KMS-11 (cell line): ENCODE results near the gene OBSL1.
A peak's percentile ranks its signal among the peaks of the same experiment; 100 is the strongest.

Source experiments
- H2AFZ ChIP-seq: fragments of 200-600 bp; sonication (generic); 2 replicates; pipeline ENCODE4 v1.6.1; 2016; ENCODE audit warnings: antibody characterized with exemption, mixed run types, low read depth
- H3K27ac ChIP-seq: fragments of 200-600 bp; sonication (generic); 2 replicates; pipeline ENCODE4 v1.6.1; 2016; ENCODE audit warnings: mild to moderate bottlenecking, mixed run types
- H3K27me3 ChIP-seq: fragments of 200-600 bp; sonication (generic); 2 replicates; pipeline ENCODE4 v1.6.1; 2017; ENCODE audit warnings: mild to moderate bottlenecking, low read depth, mixed run types, moderate library complexity; ENCODE audit not compliant: insufficient read depth
- H3K36me3 ChIP-seq: fragments of 200-600 bp; sonication (generic); 2 replicates; pipeline ENCODE4 v1.6.1; 2017; ENCODE audit warnings: mild to moderate bottlenecking, mixed run types; ENCODE audit not compliant: insufficient read depth
- H3K4me1 ChIP-seq: fragments of 200-600 bp; sonication (generic); 2 replicates; pipeline ENCODE4 v1.6.1; 2016; ENCODE audit warnings: mild to moderate bottlenecking, low read depth, mixed run types; ENCODE audit not compliant: poor library complexity, severe bottlenecking
- H3K4me2 ChIP-seq: fragments of 200-600 bp; sonication (generic); 2 replicates; pipeline ENCODE4 v1.7.0; 2016; ENCODE audit warnings: mild to moderate bottlenecking, mixed run types
- H3K4me3 ChIP-seq: fragments of 200-600 bp; sonication (generic); IDR thresholded peaks from 2 replicates; pipeline ENCODE4 v1.6.1; 2017; ENCODE audit warnings: low read depth, low read length, mixed read lengths; ENCODE audit not compliant: insufficient read depth
- H3K79me2 ChIP-seq: fragments of 200-600 bp; sonication (generic); 2 replicates; pipeline ENCODE4 v1.6.1; 2016; ENCODE audit warnings: low read depth, mixed run types; ENCODE audit not compliant: insufficient read depth
- H3K9ac ChIP-seq: fragments of 200-600 bp; sonication (generic); 2 replicates; pipeline ENCODE4 v1.6.1; 2016; ENCODE audit warnings: mild to moderate bottlenecking, mixed run types
- H4K20me1 ChIP-seq: fragments of 200-600 bp; sonication (generic); 2 replicates; pipeline ENCODE4 v1.6.1; 2016; ENCODE audit warnings: mild to moderate bottlenecking, mixed run types; ENCODE audit not compliant: insufficient read depth
- CTCF ChIP-seq: fragments of 200-600 bp; sonication (generic); conservative IDR thresholded peaks from 2 replicates; pipeline ENCODE4 v1.6.1; 2017; ENCODE audit warnings: low read depth, mild to moderate bottlenecking, antibody characterized with exemption, low read length, moderate library complexity, mixed read lengths

OBSL1 gene

GRCh38 chr2:219547621-219548020 is 23.7 kb downstream of the OBSL1 start:
- no peak overlapping the region for H3K4me3 ChIP-seq
- no peaks in the 10 kb centered on the region for H3K4me1 ChIP-seq
- H3K4me2 ChIP-seq, result no peak overlapping the region
- no peaks in the 10 kb centered on the region for H3K79me2 ChIP-seq
- H3K9ac ChIP-seq, result no peak overlapping the region
- H3K27me3 ChIP-seq, result peaks cover 69% of the 10 kb centered on the region
- no peak overlapping the region for H3K27ac ChIP-seq
- no peak for TF ChIP-seq CTCF
- no peaks in the 10 kb centered on the region for H4K20me1 ChIP-seq
- H3K36me3 ChIP-seq, result no peaks in the 10 kb centered on the region
- no peak overlapping the region for H2AFZ ChIP-seq

GRCh38 chr2:219545943-219546352 is 25.4 kb downstream of the OBSL1 start:
- Histone ChIP-seq H3K4me2 (no peak overlapping the region), H3K79me2 (no peaks in the 10 kb centered on the region), H3K4me1 (peaks cover 4% of the 10 kb centered on the region), H3K27ac (no peak overlapping the region), H3K4me3 (no peak overlapping the region), H2AFZ (no peak overlapping the region), H3K9ac (no peak overlapping the region), H3K36me3 (no peaks in the 10 kb centered on the region), H4K20me1 (no peaks in the 10 kb centered on the region), H3K27me3 (peaks cover 60% of the 10 kb centered on the region)
- TF ChIP-seq CTCF, result no peak

DNA sequence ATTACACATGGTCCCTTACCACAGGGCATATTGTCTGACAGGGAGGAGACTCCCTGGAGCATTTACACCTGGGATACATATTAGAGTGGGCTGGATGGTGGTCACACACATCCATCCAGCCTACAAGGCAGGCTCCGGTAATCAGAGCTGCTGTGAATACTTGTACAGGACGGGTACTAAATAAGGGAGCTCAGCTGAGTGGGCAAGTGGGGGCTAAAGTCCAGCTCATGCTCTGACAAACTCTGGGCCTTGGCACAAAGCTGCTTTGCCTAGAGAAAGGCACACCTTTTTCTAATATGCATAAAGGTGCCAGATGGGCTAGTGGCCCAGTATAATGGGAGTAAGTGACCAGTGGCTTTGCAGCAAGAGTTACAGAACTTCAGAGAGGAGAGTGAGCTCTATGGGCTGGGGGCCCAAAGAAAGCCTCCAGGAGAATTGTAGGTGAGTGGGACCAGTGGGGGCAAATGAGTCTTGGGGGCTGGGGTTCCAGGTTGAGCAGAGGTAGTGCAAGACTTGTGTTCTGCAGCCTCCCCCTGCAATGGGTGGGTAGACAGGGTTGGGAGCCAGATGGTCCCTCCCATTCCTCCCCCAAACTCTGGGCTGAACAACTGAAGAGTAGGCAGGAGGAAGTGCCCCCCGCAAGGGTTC is 25.9 kb downstream of the OBSL1 start:
- H3K4me2 ChIP-seq, result no peak overlapping the region
- no peak overlapping the region for H2AFZ ChIP-seq
- TF ChIP-seq CTCF, result no peak
- H3K27ac ChIP-seq, result no peak overlapping the region
- H3K27me3 ChIP-seq, result peaks cover 56% of the 10 kb centered on the region
- H3K4me1 ChIP-seq, result peaks cover 4% of the 10 kb centered on the region
- H3K9ac ChIP-seq, result no peak overlapping the region
- no peak overlapping the region for H3K4me3 ChIP-seq
- H3K36me3 ChIP-seq, result no peaks in the 10 kb centered on the region
- H3K79me2 ChIP-seq, result no peaks in the 10 kb centered on the region
- no peaks in the 10 kb centered on the region for H4K20me1 ChIP-seq

DNA sequence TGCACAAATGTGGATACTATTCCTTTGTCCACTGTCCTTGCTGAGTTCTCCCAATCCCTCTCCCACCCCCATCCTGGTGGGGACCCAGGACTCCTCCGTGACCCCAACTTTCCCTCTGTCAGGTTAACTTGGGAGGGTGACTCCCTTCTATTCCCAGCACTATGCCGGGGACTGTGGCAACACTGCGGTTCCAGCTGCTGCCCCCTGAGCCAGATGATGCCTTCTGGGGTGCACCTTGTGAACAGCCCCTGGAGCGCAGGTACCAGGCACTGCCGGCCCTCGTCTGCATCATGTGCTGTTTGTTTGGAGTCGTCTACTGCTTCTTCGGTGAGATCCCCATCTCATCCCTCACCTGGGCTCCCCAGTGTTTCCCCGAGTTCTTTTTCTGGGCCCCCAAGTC is 26.8 kb downstream of the OBSL1 start:
- H3K79me2 ChIP-seq, result no peaks in the 10 kb centered on the region
- H3K27ac ChIP-seq, result no peak overlapping the region
- no peak overlapping the region for H2AFZ ChIP-seq
- no peak for TF ChIP-seq CTCF
- H3K4me3 ChIP-seq, result no peak overlapping the region
- peak overlapping the region; percentile 73 for H3K4me2 ChIP-seq
- no peaks in the 10 kb centered on the region for H4K20me1 ChIP-seq
- H3K4me1 ChIP-seq, result peaks cover 4% of the 10 kb centered on the region
- H3K27me3 ChIP-seq, result peaks cover 47% of the 10 kb centered on the region
- no peaks in the 10 kb centered on the region for H3K36me3 ChIP-seq
- no peak overlapping the region for H3K9ac ChIP-seq
